PC-9 (cell line): ENCODE measurements around the gene GPBAR1. TPM values are rescaled to one million over a fixed set of nuclear protein-coding genes. Genes with fewer than 3 reads are reported as not detected.

Experiments
- BruUV-seq: library from RNA; stranded (reverse); fragments of 400-500 nt; replicated peaks from 2 replicates; lab custom pipeline; 2021; lab: Mats Ljungman, UMichigan
- CTCF ChIA-PET: fragments of 300-600 bp; sonication (Branson Sonifier 250); formaldehyde crosslinking; loops from one replicate; lab custom pipeline; 2022; ENCODE audit warnings: antibody characterized with exemption; lab: Charles Lee
- POLR2A ChIA-PET: fragments of 300-600 bp; sonication (Branson Sonifier 250); formaldehyde crosslinking; loops from one replicate; lab custom pipeline; 2022; ENCODE audit warnings: antibody characterized with exemption; ENCODE audit not compliant: unreplicated experiment; lab: Charles Lee
- DNase-seq, 2 experiments: peaks; one replicate each; pipeline versions ENCODE4 v3.0.0 to v3.0.0-alpha.2; 2015 to 2022; ENCODE audit warnings: mixed read lengths in 1 of 2
- H2AFZ ChIP-seq: fragments of 200-600 bp; sonication (generic); 2 replicates; pipeline ENCODE4 v1.8.1; 2017; ENCODE audit warnings: antibody characterized with exemption
- H3F3A ChIP-seq: fragments of 200-600 bp; sonication (generic); 2 replicates; pipeline ENCODE4 v1.8.1; 2017; ENCODE audit warnings: antibody characterized with exemption, mild to moderate bottlenecking, low read depth; ENCODE audit not compliant: insufficient read depth
- H3K27ac ChIP-seq: fragments of 200-600 bp; sonication (generic); 2 replicates; pipeline ENCODE4 v1.6.1; 2016; ENCODE audit warnings: mixed run types
- H3K27me3 ChIP-seq: fragments of 200-600 bp; sonication (generic); 2 replicates; pipeline ENCODE4 v1.6.1; 2016; ENCODE audit warnings: low read depth, mixed run types; ENCODE audit not compliant: insufficient read depth
- H3K36me3 ChIP-seq: fragments of 200-600 bp; sonication (generic); 2 replicates; pipeline ENCODE4 v1.6.1; 2016; ENCODE audit warnings: low read depth, mixed run types
- H3K4me1 ChIP-seq: fragments of 200-600 bp; sonication (generic); replicated peaks from 2 replicates; pipeline ENCODE4 v1.6.1; 2016; ENCODE audit warnings: mixed run types; ENCODE audit not compliant: insufficient read depth
- H3K4me2 ChIP-seq: fragments of 200-600 bp; sonication (generic); 2 replicates; pipeline ENCODE4 v1.6.1; 2017; ENCODE audit warnings: mixed run types
- H3K4me3 ChIP-seq: fragments of 200-600 bp; sonication (generic); 2 replicates; pipeline ENCODE4 v1.6.1; 2016; ENCODE audit warnings: mixed run types
- H3K79me2 ChIP-seq: fragments of 200-600 bp; sonication (generic); 2 replicates; pipeline ENCODE4 v1.6.1; 2017; ENCODE audit warnings: low read depth, mixed run types
- H3K9me2 ChIP-seq: fragments of 200-600 bp; sonication (generic); 2 replicates; pipeline ENCODE4 v1.8.1; 2017; ENCODE audit warnings: mild to moderate bottlenecking; ENCODE audit not compliant: insufficient read depth
- H3K9me3 ChIP-seq: fragments of 200-600 bp; sonication (generic); 2 replicates; pipeline ENCODE4 v1.8.1; 2016; ENCODE audit warnings: low read depth; ENCODE audit not compliant: insufficient read depth
- H4K20me1 ChIP-seq: fragments of 200-600 bp; sonication (generic); 2 replicates; pipeline ENCODE4 v1.8.1; 2017; ENCODE audit not compliant: insufficient read depth
- EZH2 ChIP-seq: fragments of 200-600 bp; sonication (generic); IDR thresholded peaks from 2 replicates; pipeline ENCODE4 v1.8.0; 2017; ENCODE audit warnings: antibody characterized with exemption, low read depth
- intact Hi-C: fragments of 100-400 bp; cut with micrococcal nuclease; formaldehyde crosslinking; loops from one replicate; pipeline ENCODE4 v1.10.0; 2022; ENCODE audit not compliant: unreplicated experiment
- total RNA-seq: library from RNA; stranded (reverse); gene quantifications from 2 replicates; pipeline ENCODE4 v1.2.3, GENCODE V29; 2021
- TF ChIP-seq, protein P1 (sequence below): fragments of 200-600 bp; sonication (generic); conservative IDR thresholded peaks from 2 replicates; pipeline ENCODE4 v1.6.1; 2017; ENCODE audit warnings: mixed run types, antibody characterized with exemption, mild to moderate bottlenecking, moderate library complexity

The GPBAR1 gene
- total RNA-seq, 1 experiment from 2014 or later = 0.22 TPM

DNA sequence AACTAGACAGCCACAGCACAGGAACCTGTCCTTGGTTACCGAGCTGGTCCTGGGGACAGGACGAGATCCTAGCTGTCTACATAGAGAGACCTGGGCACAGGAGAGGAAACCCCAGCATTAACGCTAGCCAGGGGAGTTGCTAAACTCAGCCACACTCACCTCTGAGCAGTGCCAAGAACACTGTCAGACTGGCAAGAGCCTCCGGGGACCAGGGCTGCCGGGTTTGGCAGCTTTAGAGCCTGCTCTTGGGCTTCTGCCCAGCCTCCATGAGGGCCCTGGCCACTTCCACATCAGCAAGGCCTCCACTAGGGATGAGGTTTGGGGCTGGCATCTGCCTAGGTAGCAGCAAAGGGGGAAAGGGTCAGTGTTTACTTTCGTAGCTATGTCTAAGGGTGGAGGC lies 24.8 kb downstream of the GPBAR1 start:
- H3K36me3 ChIP-seq = peaks cover 8% of the 10 kb centered on the region; the same call in 1 of the 2 replicates
- intact Hi-C loops = no loop called here
- DNase-seq = peak in 1 of 2 experiments; percentile 46
- CTCF ChIA-PET = interaction anchor here (2.9 kb wide), 1 partner anchor 13 kb away, joined by 13 read pairs; no protein-coding TSS in a partner anchor
- H2AFZ ChIP-seq = no peak overlapping the region
- no peaks in the 10 kb centered on the region for H3K9me3 ChIP-seq
- peaks cover 94% of the 10 kb centered on the region for H3K4me1 ChIP-seq
- H4K20me1 ChIP-seq = peaks cover 3% of the 10 kb centered on the region; the same call in 1 of the 2 replicates
- H3K4me2 ChIP-seq = peak overlapping the region; percentile 94
- H3K27ac ChIP-seq = peak overlapping the region; percentile 98
- H3K9me2 ChIP-seq = no peaks in the 10 kb centered on the region
- no peak for TF ChIP-seq EZH2
- TF ChIP-seq, protein P1, sequence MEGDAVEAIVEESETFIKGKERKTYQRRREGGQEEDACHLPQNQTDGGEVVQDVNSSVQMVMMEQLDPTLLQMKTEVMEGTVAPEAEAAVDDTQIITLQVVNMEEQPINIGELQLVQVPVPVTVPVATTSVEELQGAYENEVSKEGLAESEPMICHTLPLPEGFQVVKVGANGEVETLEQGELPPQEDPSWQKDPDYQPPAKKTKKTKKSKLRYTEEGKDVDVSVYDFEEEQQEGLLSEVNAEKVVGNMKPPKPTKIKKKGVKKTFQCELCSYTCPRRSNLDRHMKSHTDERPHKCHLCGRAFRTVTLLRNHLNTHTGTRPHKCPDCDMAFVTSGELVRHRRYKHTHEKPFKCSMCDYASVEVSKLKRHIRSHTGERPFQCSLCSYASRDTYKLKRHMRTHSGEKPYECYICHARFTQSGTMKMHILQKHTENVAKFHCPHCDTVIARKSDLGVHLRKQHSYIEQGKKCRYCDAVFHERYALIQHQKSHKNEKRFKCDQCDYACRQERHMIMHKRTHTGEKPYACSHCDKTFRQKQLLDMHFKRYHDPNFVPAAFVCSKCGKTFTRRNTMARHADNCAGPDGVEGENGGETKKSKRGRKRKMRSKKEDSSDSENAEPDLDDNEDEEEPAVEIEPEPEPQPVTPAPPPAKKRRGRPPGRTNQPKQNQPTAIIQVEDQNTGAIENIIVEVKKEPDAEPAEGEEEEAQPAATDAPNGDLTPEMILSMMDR = no peak
- BruUV-seq = no TSS peak
- H3K79me2 ChIP-seq = peaks cover 88% of the 10 kb centered on the region
- peaks cover 76% of the 10 kb centered on the region for H3F3A ChIP-seq
- POLR2A ChIA-PET = interaction anchor here (0.5 kb wide), 1 partner anchor 705 kb away, joined by 7 read pairs; no protein-coding TSS in a partner anchor
- H3K4me3 ChIP-seq = peak overlapping the region; percentile 56
- no peaks in the 10 kb centered on the region for H3K27me3 ChIP-seq

DNA sequence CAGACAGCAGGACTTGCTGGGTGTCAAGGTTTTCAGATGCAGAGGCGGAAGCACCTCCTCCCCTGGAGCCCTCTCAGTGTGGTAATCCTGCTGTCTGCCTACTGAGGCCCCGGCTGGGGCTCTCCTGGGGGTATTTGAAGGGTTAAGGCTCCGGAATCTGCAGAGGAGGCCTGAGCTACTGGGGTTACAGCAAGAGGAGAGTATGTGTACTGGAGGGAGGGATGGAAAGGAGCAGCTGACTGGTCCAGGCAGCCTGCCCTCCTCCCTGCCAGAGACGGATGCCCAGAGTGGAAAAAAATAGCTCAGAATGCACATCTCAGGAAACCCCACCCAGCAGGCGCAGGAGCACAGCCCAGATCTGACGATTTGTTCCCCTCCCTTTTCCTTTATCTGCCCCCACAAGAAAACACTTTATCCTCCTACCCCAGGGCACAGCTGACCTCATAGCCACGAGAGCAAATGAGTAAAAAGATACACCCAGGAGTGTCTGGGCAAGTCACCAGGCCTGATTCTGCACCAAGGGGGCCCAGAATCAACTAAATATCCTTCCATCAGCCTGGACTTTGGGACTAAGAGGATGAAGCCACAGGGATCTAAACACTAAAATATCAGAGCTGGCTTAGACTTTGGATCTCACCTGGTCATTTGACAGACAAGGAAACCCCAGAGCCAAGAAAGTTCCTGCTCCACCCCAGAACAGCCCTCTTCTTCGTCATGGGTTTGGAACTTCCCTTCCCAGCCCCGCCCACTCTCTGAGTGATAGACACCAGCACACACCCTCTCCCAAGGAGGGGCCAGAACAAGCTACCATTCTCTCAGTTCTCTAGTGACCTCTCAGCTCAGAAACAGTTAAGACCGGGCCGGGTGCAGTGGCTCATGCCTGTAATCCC lies 26.0 kb downstream of the GPBAR1 start:
- intact Hi-C loops = loop anchor here (1.0 kb wide), 1 partner anchor 15 kb away; no protein-coding TSS in a partner anchor
- Histone ChIP-seq H3K27me3 (no peaks in the 10 kb centered on the region), H3K27ac (peak overlapping the region; percentile 98), H3K4me1 (peaks cover 91% of the 10 kb centered on the region), H2AFZ (no peak overlapping the region), H3K79me2 (peaks cover 88% of the 10 kb centered on the region), H3K4me3 (peak overlapping the region; percentile 56), H4K20me1 (peaks cover 3% of the 10 kb centered on the region; the same call in 1 of the 2 replicates), H3K9me2 (no peaks in the 10 kb centered on the region), H3K36me3 (no peaks in the 10 kb centered on the region), H3F3A (peaks cover 70% of the 10 kb centered on the region), H3K9me3 (no peaks in the 10 kb centered on the region), H3K4me2 (peak overlapping the region; percentile 94)
- ChIA-PET CTCF (interaction anchor here (0.6 to 2.9 kb wide), 6 partner anchors 9 to 161 kb away, joined by 3 to 13 read pairs (median 6); no protein-coding TSS in a partner anchor), POLR2A (interaction anchor here (0.6 to 1.5 kb wide), 10 partner anchors 12 to 609 kb away, joined by 3 to 14 read pairs (median 5); partner anchors contain the start of genes AAMP, CTDSP1 and PNKD)
- DNase-seq = peak; percentile 89 to 93
- TSS peak; percentile 2 for BruUV-seq
- TF ChIP-seq, protein P1 = no peak
- TF ChIP-seq EZH2 = no peak

DNA sequence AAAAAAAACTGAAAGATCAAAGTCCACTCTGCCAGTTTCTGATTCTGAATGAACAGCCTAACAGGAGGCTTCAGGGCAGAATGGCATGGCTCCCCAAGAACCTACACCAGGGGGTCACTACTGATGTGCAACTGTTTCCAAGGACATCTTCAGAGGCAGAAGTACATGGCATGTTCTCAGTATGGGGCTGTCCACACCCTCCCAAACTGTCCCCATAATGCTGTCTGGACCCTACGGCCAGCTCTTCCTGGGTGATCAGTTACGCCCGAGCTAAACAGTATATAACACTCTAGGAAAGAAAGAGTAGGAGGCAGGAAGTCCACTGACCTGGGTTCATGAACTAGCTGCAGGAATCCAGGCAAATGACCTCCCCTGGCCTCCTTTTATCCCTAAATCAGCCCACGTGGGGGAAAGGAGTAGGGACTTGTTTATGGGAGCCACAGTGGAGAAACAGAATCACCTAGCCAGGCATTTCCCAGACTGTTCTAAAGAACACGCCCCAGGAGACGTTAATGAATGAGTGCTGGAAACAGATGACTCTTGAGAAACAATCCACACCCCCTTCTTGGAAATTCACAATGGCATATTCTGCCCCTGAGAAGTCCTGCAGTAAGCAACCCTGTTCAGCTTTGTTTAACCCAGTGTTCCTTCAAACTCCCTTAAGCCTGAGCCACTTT lies 29.0 kb downstream of the GPBAR1 start:
- CTCF ChIA-PET = interaction anchor here (1.0 to 4.5 kb wide), 2 partner anchors 17 to 106 kb away, joined by 4 to 26 read pairs; no protein-coding TSS in a partner anchor

More for the DNA sequence above, 29.0 kb downstream of the GPBAR1 start:
- Histone ChIP-seq H3K9me2 (no peaks in the 10 kb centered on the region), H4K20me1 (peaks cover 3% of the 10 kb centered on the region; the same call in 1 of the 2 replicates), H3K36me3 (no peaks in the 10 kb centered on the region), H3K27ac (peak overlapping the region; percentile 96; the same call in 1 of the 2 replicates), H3K27me3 (no peaks in the 10 kb centered on the region), H3F3A (peaks cover 63% of the 10 kb centered on the region), H3K9me3 (no peaks in the 10 kb centered on the region), H3K4me3 (peak overlapping the region; percentile 89; the same call in 1 of the 2 replicates), H3K4me1 (peaks cover 86% of the 10 kb centered on the region), H2AFZ (no peak overlapping the region), H3K4me2 (peak overlapping the region; percentile 99), H3K79me2 (peaks cover 69% of the 10 kb centered on the region)
- POLR2A ChIA-PET = interaction anchor here (0.5 to 0.9 kb wide), 3 partner anchors 27 to 1373 kb away, joined by 3 to 16 read pairs (median 3); no protein-coding TSS in a partner anchor
- intact Hi-C loops = loop anchor here (5.0 kb wide), 1 partner anchor 278 kb away; the partner anchor contains the start of genes CNOT9 and USP37
- TF ChIP-seq, protein P1 = no peak
- no peak for TF ChIP-seq EZH2
- DNase-seq = no peak
- BruUV-seq = no TSS peak
